Pancreas (tissue), 10 donors: ENCODE results near the gene CHD5. TPM values are rescaled to one million over a fixed set of nuclear protein-coding genes. Genes with fewer than 3 reads are reported as not detected.

ENCODE experiments used
- ATAC-seq, 4 donors: fragments of 200-7000 bp; cut with Tn5 transposase; one replicate each; pipeline versions ENCODE4 v1.8.0 to v1.9.1; 2020; ENCODE audit warnings: mild to moderate bottlenecking in 4 of 4, moderate library complexity in 4 of 4
- DNase-seq, 6 donors: peaks; one replicate each; pipeline ENCODE4 v3.0.0-alpha.2; 2020
- FAIRE-seq: peaks from 2 replicates; lab custom pipeline; 2012; peaks lifted over from hg19 to GRCh38; lab: Jason Lieb, UNC
- H3K27ac ChIP-seq, 4 donors: fragments of 200-600 bp; sonication (generic); 1 replicate in 3 of 4; 2 replicates in 1 of 4; pipeline versions ENCODE4 v1.5.0 to v1.8.0; 2020
- H3K27me3 ChIP-seq, 4 donors: fragments of 200-600 bp; one replicate each; pipeline ENCODE4 v1.8.0; 2021
- H3K36me3 ChIP-seq, 3 donors: fragments of 200-600 bp; sonication (generic) in 1 of 3; one replicate each; pipeline versions ENCODE4 v1.5.0 to v1.8.0; 2020 to 2021
- H3K4me1 ChIP-seq, 3 donors: fragments of 200-600 bp; one replicate each; pipeline ENCODE4 v1.8.0; 2021
- H3K4me3 ChIP-seq, 4 donors: fragments of 200-600 bp; sonication (generic) in 2 of 4; one replicate each; pipeline versions ENCODE4 v1.5.0 to v1.8.0; 2020 to 2021
- H3K9me3 ChIP-seq, 4 donors: fragments of 200-600 bp; one replicate each; pipeline ENCODE4 v1.8.0; 2021
- CTCF ChIP-seq, 4 donors: fragments of 200-600 bp; sonication (generic) in 3 of 4; IDR thresholded peaks; one replicate each; pipeline versions ENCODE4 v1.5.0 to v1.8.0; 2021; ENCODE audit warnings: antibody characterized with exemption in 4 of 4
- WGBS, 2 donors: extraction: QIAGEN DNeasy Blood & Tissue Kit; methylation state at CpG; one replicate each; pipeline ENCODE4 v1.1.7; 2013; 5-methylcytosine and 5-hydroxymethylcytosine counted together
- intact Hi-C, 3 donors: fragments of 100-400 bp; cut with DNase I; formaldehyde crosslinking; loops; one replicate each; pipeline versions ENCODE4 v1.11.1 to v1.14.2; 2022
- polyA plus RNA-seq, 2 donors: library from polyadenylated mRNA; stranded (reverse); fragments of 200-250 nt; gene quantifications; one replicate each; pipeline ENCODE4 v1.2.3, GENCODE V29; 2013
- total RNA-seq, 6 donors: library from RNA; stranded (reverse); fragmentation: NEBNext Ultra II Directional in 4 of 6; extraction: Animal tissue kit (Norgen Biotek cat#: 25700) in 4 of 6; gene quantifications; one replicate each; pipeline versions ENCODE4 v1.2.1 to v1.2.4, GENCODE V29; 2021 to 2023
- donor health status: healthy with polysubstance abuse.
- donor health status: DM: no; HTN: no; CAD: no; lungs with moderate emphysema.
- donor health status: DM: no; HTN: no; CAD: no.
- donor health status: control.
- donor health status: control.
- donor health status: Bipolar disorder and iron deficiency.
- donor health status: DM: yes; HTN: yes; CAD: no.
- donor health status: DM: no; HTN: no; CAD: no.
- donor health status: DM: no; HTN: no; CAD: no.
- donor health status: DM: yes; HTN: yes; CAD: no.

The CHD5 gene
- total and polyA plus RNA-seq, 8 donors = 0.09 to 2.9 (median 0.40) TPM

DNA sequence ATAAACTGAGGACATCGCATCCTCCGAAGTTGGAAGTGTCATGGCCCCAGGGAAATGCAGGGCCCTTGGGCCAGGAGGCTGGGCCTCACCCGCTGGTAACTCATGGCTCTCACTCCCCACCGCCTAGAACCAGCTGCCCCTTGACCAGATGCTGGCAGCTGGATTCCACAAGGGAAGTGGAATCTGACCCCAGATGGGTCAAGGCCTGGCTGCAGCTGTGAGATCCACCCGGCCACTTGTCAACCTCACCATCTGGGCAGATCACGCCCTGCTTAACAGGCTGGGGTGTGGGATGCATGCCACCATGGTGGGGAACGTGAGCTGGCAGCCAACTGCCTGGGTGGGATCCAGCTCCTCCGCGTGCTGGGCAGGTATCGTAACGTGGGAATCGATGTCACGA lies 108.9 kb downstream of the CHD5 start:
- H3K27me3 ChIP-seq = no peaks in the 10 kb centered on the region
- H3K4me3 ChIP-seq = no peak overlapping the region
- ATAC-seq = no peak
- no peaks in the 10 kb centered on the region for H3K4me1 ChIP-seq
- no peaks in the 10 kb centered on the region for H3K9me3 ChIP-seq
- no peak for TF ChIP-seq CTCF (IDR thresholded peaks at IDR 0.05)
- no peak overlapping the region for H3K27ac ChIP-seq
- DNase-seq = no peak
- no peaks in the 10 kb centered on the region for H3K36me3 ChIP-seq
- intact Hi-C loops = no loop called here
- FAIRE-seq = no peak
- WGBS, 2 donors = 74 to 87% methylated on average over 13 of the region's 13 CpGs

DNA sequence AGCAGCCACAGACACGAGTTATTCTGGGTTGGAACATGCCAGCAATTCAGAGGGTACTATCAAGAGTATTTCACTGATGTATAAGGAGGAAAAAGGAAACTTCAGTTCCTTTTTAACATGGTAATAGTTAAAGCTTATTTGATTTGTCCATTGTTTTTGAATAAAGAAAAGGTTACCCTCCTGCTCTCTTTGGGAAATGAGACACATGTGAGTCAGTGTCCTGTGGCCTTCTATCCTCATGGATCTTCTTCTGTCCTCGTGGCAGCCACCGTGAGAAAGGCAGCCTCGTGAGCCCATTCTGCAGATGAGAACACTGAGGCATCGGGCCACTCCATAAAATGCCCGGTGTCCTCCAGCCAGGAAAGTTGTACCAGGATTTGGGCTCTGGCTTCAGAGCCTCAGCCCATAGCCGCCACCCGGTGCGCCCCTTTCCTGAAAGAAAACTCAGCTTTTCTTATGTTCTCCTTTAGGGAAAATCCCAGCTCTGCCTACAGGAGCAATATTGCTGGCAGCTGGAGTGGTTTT lies 109.6 kb downstream of the CHD5 start:
- no peaks in the 10 kb centered on the region for H3K9me3 ChIP-seq
- H3K4me1 ChIP-seq = no peaks in the 10 kb centered on the region
- 69 to 71% methylated on average over 9 of the region's 9 CpGs for WGBS, 2 donors
- no peak overlapping the region for H3K4me3 ChIP-seq
- no peak for ATAC-seq
- no peaks in the 10 kb centered on the region for H3K27me3 ChIP-seq
- intact Hi-C loops = no loop called here
- no peak for FAIRE-seq
- H3K36me3 ChIP-seq = no peaks in the 10 kb centered on the region
- no peak for DNase-seq
- H3K27ac ChIP-seq = no peak overlapping the region
- TF ChIP-seq CTCF (IDR thresholded peaks at IDR 0.05) = no peak

GRCh38 chr1:6069573-6069972 lies 110.5 kb downstream of the CHD5 start:
- H3K36me3 ChIP-seq = no peaks in the 10 kb centered on the region
- no peak for TF ChIP-seq CTCF (IDR thresholded peaks at IDR 0.05)
- H3K27ac ChIP-seq = no peak overlapping the region
- DNase-seq = no peak
- WGBS, 2 donors = 67 to 69% methylated on average over 14 of the region's 14 CpGs
- no peak for ATAC-seq
- no peak overlapping the region for H3K4me3 ChIP-seq
- intact Hi-C loops = no loop called here
- H3K4me1 ChIP-seq = no peaks in the 10 kb centered on the region
- no peak for FAIRE-seq
- H3K27me3 ChIP-seq = no peaks in the 10 kb centered on the region
- no peaks in the 10 kb centered on the region for H3K9me3 ChIP-seq

DNA sequence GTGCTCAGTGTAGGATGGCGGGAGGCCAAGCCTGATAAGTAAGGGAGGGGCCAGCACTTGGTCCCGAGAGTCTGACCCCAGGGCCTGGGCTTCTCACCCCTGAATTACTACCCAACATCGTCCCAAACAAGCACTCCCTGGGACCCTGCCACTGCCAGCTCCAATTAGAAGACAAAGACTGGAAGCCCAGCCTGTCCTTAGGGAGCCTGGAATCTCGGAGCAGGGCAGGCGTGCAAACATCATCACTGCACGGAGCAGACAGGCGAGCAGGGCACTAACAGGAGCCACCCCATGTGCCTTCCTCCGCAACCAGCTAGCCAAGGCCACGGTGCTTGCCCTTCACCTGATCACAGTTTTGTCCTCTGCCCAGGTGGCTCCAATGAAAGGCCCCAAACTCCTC lies 111.2 kb downstream of the CHD5 start:
- Histone ChIP-seq H3K36me3 (no peaks in the 10 kb centered on the region), H3K27ac (no peak overlapping the region), H3K4me3 (no peak overlapping the region), H3K27me3 (no peaks in the 10 kb centered on the region), H3K4me1 (no peaks in the 10 kb centered on the region), H3K9me3 (no peaks in the 10 kb centered on the region)
- intact Hi-C loops = no loop called here
- no peak for DNase-seq
- WGBS, 2 donors = 59 to 61% methylated on average over 9 of the region's 9 CpGs
- TF ChIP-seq CTCF (IDR thresholded peaks at IDR 0.05) = no peak
- no peak for FAIRE-seq
- ATAC-seq = no peak

DNA sequence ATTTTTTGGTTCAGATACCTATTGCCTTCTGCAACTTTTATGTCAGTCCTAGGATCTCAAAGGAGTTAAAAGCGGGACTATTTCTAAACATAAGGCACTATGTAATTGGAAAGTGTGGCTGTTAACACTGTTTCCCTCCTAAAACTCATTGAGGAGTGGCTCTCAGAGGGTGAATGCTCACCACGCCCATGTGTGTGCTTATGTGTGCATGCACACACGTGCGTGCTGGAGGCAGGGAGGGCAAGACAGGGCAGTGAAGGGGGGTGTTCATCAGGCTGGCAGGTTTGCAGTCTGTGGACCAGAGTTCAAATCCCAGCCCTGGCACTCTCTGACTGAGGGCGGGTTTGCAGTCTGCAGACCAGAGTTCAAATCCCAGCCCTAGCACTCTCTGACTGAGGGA lies 112.0 kb downstream of the CHD5 start:
- no peak overlapping the region for H3K27ac ChIP-seq
- TF ChIP-seq CTCF (IDR thresholded peaks at IDR 0.05) = no peak
- FAIRE-seq (no peak), ATAC-seq (no peak), DNase-seq (no peak)
- no peaks in the 10 kb centered on the region for H3K9me3 ChIP-seq
- no peaks in the 10 kb centered on the region for H3K4me1 ChIP-seq
- H3K27me3 ChIP-seq = no peaks in the 10 kb centered on the region
- intact Hi-C loops = no loop called here
- WGBS, 2 donors = 62 to 72% methylated on average over 5 of the region's 5 CpGs
- H3K4me3 ChIP-seq = no peak overlapping the region
- H3K36me3 ChIP-seq = no peaks in the 10 kb centered on the region
